NCI-H345 (cell line): ENCODE measurements around the gene PLPP1.

Experiments
- DNase-seq: peaks from one replicate; lab custom pipeline; 2025; lab: John Stamatoyannopoulos, UW

Gene PLPP1

GRCh38 chr5:55534436-55535198, at the start of gene PLPP1:
Gene PLPP1, minus strand, starts transcription at chr5:55534964. Its CDS starts 335 bp downstream, at chr5:55534629.
- DNase-seq, result peak; percentile 90

GRCh38 chr5:55583578-55583977, 48.8 kb upstream of the PLPP1 start:
- no peak for DNase-seq

GRCh38 chr5:55582256-55582655, 47.5 kb upstream of the PLPP1 start:
- no peak for DNase-seq

- DNase-seq, result no peak
Observed at GRCh38 chr5:55580042-55580441, 45.3 kb upstream of the PLPP1 start.

GRCh38 chr5:55578771-55579170, 44.0 kb upstream of the PLPP1 start:
- DNase-seq, result no peak

- no peak for DNase-seq
Observed at GRCh38 chr5:55577353-55578060, 42.7 kb upstream of the PLPP1 start.

- DNase-seq, result no peak
Observed at GRCh38 chr5:55576661-55577060, 41.9 kb upstream of the PLPP1 start.

- no peak for DNase-seq
Observed at GRCh38 chr5:55575815-55576583, 41.2 kb upstream of the PLPP1 start.

- no peak for DNase-seq
Observed at GRCh38 chr5:55572600-55572999, 37.8 kb upstream of the PLPP1 start.

GRCh38 chr5:55572020-55572419, 37.3 kb upstream of the PLPP1 start:
- DNase-seq, result no peak

- DNase-seq, result no peak
Observed at GRCh38 chr5:55570570-55570969, 35.8 kb upstream of the PLPP1 start.

- DNase-seq, result no peak
Observed at GRCh38 chr5:55570026-55570425, 35.3 kb upstream of the PLPP1 start.

- no peak for DNase-seq
Observed at GRCh38 chr5:55569513-55569865, 34.7 kb upstream of the PLPP1 start.

- DNase-seq, result peak; percentile 17
Observed at GRCh38 chr5:55568654-55569512, 34.1 kb upstream of the PLPP1 start.

GRCh38 chr5:55564721-55565120, 30.0 kb upstream of the PLPP1 start:
- DNase-seq, result peak; percentile 37

GRCh38 chr5:55558484-55558883, 23.7 kb upstream of the PLPP1 start:
- no peak for DNase-seq

- peak; percentile 54 for DNase-seq
Observed at GRCh38 chr5:55557123-55557522, 22.4 kb upstream of the PLPP1 start.

GRCh38 chr5:55554585-55555202, 19.9 kb upstream of the PLPP1 start:
- DNase-seq, result no peak

GRCh38 chr5:55551904-55552303, 17.1 kb upstream of the PLPP1 start:
- no peak for DNase-seq

- DNase-seq, result peak; percentile 48
Observed at GRCh38 chr5:55551358-55551757, 16.6 kb upstream of the PLPP1 start.

- DNase-seq, result no peak
Observed at GRCh38 chr5:55547781-55548180, 13.0 kb upstream of the PLPP1 start.
